GM19468 (cell line): ENCODE results near the gene SLC26A5.
"Not testable (repeated sequence)": the region's sequence is repeated elsewhere in the genome, so short reads cannot be mapped to it uniquely, and the experiment has no call there.

Source experiments
- ATAC-seq: cut with Tn5 transposase; IDR thresholded peaks from one replicate; pipeline ENCODE4 v1.9.1; 2021; ENCODE audit warnings: mild to moderate bottlenecking, moderate library complexity, moderate number of reproducible peaks; ENCODE audit not compliant: unreplicated experiment; ENCODE audit errors: extremely low read depth

The SLC26A5 gene

GRCh38 chr7:103446049-103446520, at the start of gene SLC26A5:
SLC26A5 (minus strand) TSS chr7:103446207; CDS start chr7:103421514, 24,693 bp downstream.
- no peak for ATAC-seq

GRCh38 chr7:103487419-103487818, 41.4 kb upstream of the SLC26A5 start:
- no peak for ATAC-seq

- ATAC-seq = not testable (repeated sequence)
Observed at GRCh38 chr7:103486873-103487272, 40.9 kb upstream of the SLC26A5 start.

- ATAC-seq = no peak
Observed at GRCh38 chr7:103480771-103481170, 34.8 kb upstream of the SLC26A5 start.

- ATAC-seq = no peak
Observed at GRCh38 chr7:103474956-103475355, 28.9 kb upstream of the SLC26A5 start.

GRCh38 chr7:103469095-103469948, 23.3 kb upstream of the SLC26A5 start:
- no peak for ATAC-seq

GRCh38 chr7:103466814-103467213, 20.8 kb upstream of the SLC26A5 start:
- ATAC-seq = no peak

- ATAC-seq = no peak
Observed at GRCh38 chr7:103462358-103462757, 16.4 kb upstream of the SLC26A5 start.

- peak; percentile 62 for ATAC-seq
Observed at GRCh38 chr7:103447073-103447960, 1.3 kb upstream of the SLC26A5 start.

GRCh38 chr7:103445228-103446048, 569 bp downstream of the SLC26A5 start:
- ATAC-seq = no peak

- ATAC-seq = no peak
Observed at GRCh38 chr7:103439661-103440060, 6.3 kb downstream of the SLC26A5 start.

- no peak for ATAC-seq
Observed at GRCh38 chr7:103437623-103438022, 8.4 kb downstream of the SLC26A5 start.

GRCh38 chr7:103432712-103433111, 13.3 kb downstream of the SLC26A5 start:
- no peak for ATAC-seq

- no peak for ATAC-seq
Observed at GRCh38 chr7:103425177-103425576, 20.8 kb downstream of the SLC26A5 start.

- ATAC-seq = no peak
Observed at GRCh38 chr7:103423467-103424179, 22.4 kb downstream of the SLC26A5 start.

- ATAC-seq = no peak
Observed at GRCh38 chr7:103420857-103421384, 25.1 kb downstream of the SLC26A5 start.

- ATAC-seq = no peak
Observed at GRCh38 chr7:103418241-103418640, 27.8 kb downstream of the SLC26A5 start.

- ATAC-seq = no peak
Observed at GRCh38 chr7:103413407-103413806, 32.6 kb downstream of the SLC26A5 start.

GRCh38 chr7:103412151-103412550, 33.9 kb downstream of the SLC26A5 start:
- ATAC-seq = no peak
